Stimulated activated naive B cell treated with anti-CD40 and anti-IgM and Interleukin-4, amounts not matched to agents 10 μg/mL and 1 μg/mL and 100 μg/mL, for 72 hours (primary cell): ENCODE measurements around the gene MIER1.
"Not testable (repeated sequence)": the region's sequence is repeated elsewhere in the genome, so short reads cannot be mapped to it uniquely, and the experiment has no call there.

Source experiments
- ATAC-seq, 2 donors: fragments of 150-1000 bp; cut with Tn5 transposase; replicated peaks; 2 replicates each; pipeline ENCODE4 v1.10.0; 2021; ENCODE audit warnings: moderate library complexity in 1 of 2
- DNase-seq: peaks from one replicate; pipeline ENCODE4 v3.0.0; 2021
- H3K27ac Mint-ChIP-seq: one replicate; pipeline ENCODE4 v1.8.0; 2022; ENCODE audit warnings: mild to moderate bottlenecking, mixed read lengths
- H3K27me3 Mint-ChIP-seq, 2 donors: one replicate each; pipeline ENCODE4 v1.8.0; 2022; ENCODE audit warnings: mixed read lengths in 2 of 2
- H3K36me3 Mint-ChIP-seq, 2 donors: one replicate each; pipeline ENCODE4 v1.8.0; 2022; ENCODE audit warnings: mixed read lengths in 2 of 2, mild to moderate bottlenecking in 1 of 2
- H3K4me1 Mint-ChIP-seq, 2 donors: one replicate each; pipeline ENCODE4 v1.8.0; 2022; ENCODE audit warnings: mixed read lengths in 2 of 2, mild to moderate bottlenecking in 1 of 2
- H3K4me3 Mint-ChIP-seq, 2 donors: one replicate each; pipeline ENCODE4 v1.8.0; 2022; ENCODE audit warnings: mild to moderate bottlenecking in 2 of 2, mixed read lengths in 2 of 2, moderate library complexity in 1 of 2
- H3K9me3 Mint-ChIP-seq, 2 donors: one replicate each; pipeline ENCODE4 v1.8.0; 2022; ENCODE audit warnings: mixed read lengths in 2 of 2, mild to moderate bottlenecking in 1 of 2

Gene MIER1

GRCh38 chr1:66951513-66951912, 26.7 kb downstream of the MIER1 start:
- peaks cover 7 to 18% of the 10 kb centered on the region in 2 donors for H3K4me1 Mint-ChIP-seq
- peaks cover 25 to 38% of the 10 kb centered on the region in 2 donors for H3K36me3 Mint-ChIP-seq
- no peaks in the 10 kb centered on the region for H3K27me3 Mint-ChIP-seq
- ATAC-seq (no peak), DNase-seq (no peak)
- H3K9me3 Mint-ChIP-seq, result no peaks in the 10 kb centered on the region
- no peak overlapping the region for H3K4me3 Mint-ChIP-seq
- no peak overlapping the region for H3K27ac Mint-ChIP-seq

GRCh38 chr1:66954208-66954607, 29.4 kb downstream of the MIER1 start:
- no peaks in the 10 kb centered on the region for H3K27me3 Mint-ChIP-seq
- peaks cover 27 to 40% of the 10 kb centered on the region in 2 donors for H3K36me3 Mint-ChIP-seq
- H3K27ac Mint-ChIP-seq, result no peak overlapping the region
- H3K4me1 Mint-ChIP-seq, result peaks cover 3 to 13% of the 10 kb centered on the region in 2 donors
- no peaks in the 10 kb centered on the region for H3K9me3 Mint-ChIP-seq
- H3K4me3 Mint-ChIP-seq, result no peak overlapping the region
- DNase-seq (no peak), ATAC-seq (no peak)

- Mint-ChIP-seq H3K4me1 (peaks cover 3 to 8% of the 10 kb centered on the region in 2 donors), H3K9me3 (no peaks in the 10 kb centered on the region), H3K27me3 (no peaks in the 10 kb centered on the region), H3K27ac (no peak overlapping the region), H3K36me3 (peaks cover 17 to 48% of the 10 kb centered on the region in 2 donors), H3K4me3 (no peak overlapping the region)
- ATAC-seq, result no peak
- DNase-seq, result no peak
These were observed 33.1 kb downstream of the MIER1 start for GRCh38 chr1:66957938-66958337.

- H3K4me3 Mint-ChIP-seq, H3K27me3 Mint-ChIP-seq, DNase-seq, H3K9me3 Mint-ChIP-seq, H3K27ac Mint-ChIP-seq, H3K4me1 Mint-ChIP-seq, ATAC-seq: not testable (repeated sequence)
- peaks cover 35 to 49% of the 10 kb centered on the region in 2 donors for H3K36me3 Mint-ChIP-seq
These were observed 41.5 kb downstream of the MIER1 start for GRCh38 chr1:66966188-66966873.

GRCh38 chr1:66968574-66968973, 43.8 kb downstream of the MIER1 start:
- Mint-ChIP-seq H3K27ac (no peak overlapping the region), H3K36me3 (peaks cover 39 to 47% of the 10 kb centered on the region in 2 donors), H3K4me3 (no peak overlapping the region), H3K9me3 (peaks cover 5 to 8% of the 10 kb centered on the region in 2 donors), H3K4me1 (peaks cover 2 to 4% of the 10 kb centered on the region in 2 donors), H3K27me3 (no peaks in the 10 kb centered on the region)
- ATAC-seq (no peak), DNase-seq (no peak)

GRCh38 chr1:66978201-66978600, 53.4 kb downstream of the MIER1 start:
- peaks cover 22 to 26% of the 10 kb centered on the region in 2 donors for H3K36me3 Mint-ChIP-seq
- no peaks in the 10 kb centered on the region for H3K9me3 Mint-ChIP-seq
- no peak for DNase-seq
- H3K27ac Mint-ChIP-seq, result no peak overlapping the region
- H3K4me1 Mint-ChIP-seq, result peaks cover 4 to 12% of the 10 kb centered on the region in 2 donors
- no peak overlapping the region for H3K4me3 Mint-ChIP-seq
- no peak for ATAC-seq
- no peaks in the 10 kb centered on the region for H3K27me3 Mint-ChIP-seq

GRCh38 chr1:66979621-66980020, 54.8 kb downstream of the MIER1 start:
- Mint-ChIP-seq H3K4me1 (peaks cover 9 to 23% of the 10 kb centered on the region in 2 donors), H3K36me3 (peaks cover 28 to 34% of the 10 kb centered on the region in 2 donors)
- not testable (repeated sequence) for H3K27ac Mint-ChIP-seq, H3K9me3 Mint-ChIP-seq, ATAC-seq, DNase-seq, H3K27me3 Mint-ChIP-seq, H3K4me3 Mint-ChIP-seq

GRCh38 chr1:66980745-66981367, 56.1 kb downstream of the MIER1 start:
- peaks cover 9 to 26% of the 10 kb centered on the region in 2 donors for H3K4me1 Mint-ChIP-seq
- H3K36me3 Mint-ChIP-seq, result peaks cover 23 to 26% of the 10 kb centered on the region in 2 donors
- H3K4me3 Mint-ChIP-seq, result no peak overlapping the region
- H3K27me3 Mint-ChIP-seq, result no peaks in the 10 kb centered on the region
- no peak overlapping the region for H3K27ac Mint-ChIP-seq
- H3K9me3 Mint-ChIP-seq, result no peaks in the 10 kb centered on the region
- DNase-seq (no peak), ATAC-seq (no peak)

- H3K4me1 Mint-ChIP-seq, result peaks cover 9 to 26% of the 10 kb centered on the region in 2 donors
- H3K27me3 Mint-ChIP-seq, result no peaks in the 10 kb centered on the region
- H3K9me3 Mint-ChIP-seq, result no peaks in the 10 kb centered on the region
- no peak overlapping the region for H3K27ac Mint-ChIP-seq
- no peak for DNase-seq
- peak in 1 of 2 donors; percentile 51 for ATAC-seq
- no peak overlapping the region for H3K4me3 Mint-ChIP-seq
- peaks cover 23 to 26% of the 10 kb centered on the region in 2 donors for H3K36me3 Mint-ChIP-seq
These were observed 56.9 kb downstream of the MIER1 start for GRCh38 chr1:66981679-66982078.

- peaks cover 9 to 26% of the 10 kb centered on the region in 2 donors for H3K4me1 Mint-ChIP-seq
- DNase-seq (no peak), ATAC-seq (peak in 1 of 2 donors; percentile 41)
- H3K4me3 Mint-ChIP-seq, result no peak overlapping the region
- no peaks in the 10 kb centered on the region for H3K27me3 Mint-ChIP-seq
- peaks cover 20 to 28% of the 10 kb centered on the region in 2 donors for H3K36me3 Mint-ChIP-seq
- H3K9me3 Mint-ChIP-seq, result no peaks in the 10 kb centered on the region
- peak overlapping the region; percentile 25 for H3K27ac Mint-ChIP-seq
These were observed 57.9 kb downstream of the MIER1 start for GRCh38 chr1:66982561-66983260.

GRCh38 chr1:66984491-66984890, 59.7 kb downstream of the MIER1 start:
- peaks cover 9 to 26% of the 10 kb centered on the region in 2 donors for H3K4me1 Mint-ChIP-seq
- H3K27ac Mint-ChIP-seq, result peak overlapping the region; percentile 33
- ATAC-seq (peak; percentile 91 to 96), DNase-seq (no peak)
- no peaks in the 10 kb centered on the region for H3K27me3 Mint-ChIP-seq
- H3K9me3 Mint-ChIP-seq, result no peaks in the 10 kb centered on the region
- H3K36me3 Mint-ChIP-seq, result peaks cover 25 to 31% of the 10 kb centered on the region in 2 donors
- peak overlapping the region in 1 of 2 donors; percentile 7 for H3K4me3 Mint-ChIP-seq

GRCh38 chr1:66985835-66986234, 61.0 kb downstream of the MIER1 start:
- Mint-ChIP-seq H3K4me1 (peaks cover 9 to 25% of the 10 kb centered on the region in 2 donors), H3K27me3 (no peaks in the 10 kb centered on the region), H3K36me3 (peaks cover 25 to 33% of the 10 kb centered on the region in 2 donors), H3K4me3 (no peak overlapping the region), H3K27ac (no peak overlapping the region), H3K9me3 (no peaks in the 10 kb centered on the region)
- no peak for DNase-seq
- no peak for ATAC-seq

GRCh38 chr1:66993076-66993475, 68.3 kb downstream of the MIER1 start:
- no peak overlapping the region for H3K27ac Mint-ChIP-seq
- ATAC-seq (no peak), DNase-seq (no peak)
- H3K4me1 Mint-ChIP-seq, result peaks cover 4 to 9% of the 10 kb centered on the region in 2 donors
- no peaks in the 10 kb centered on the region for H3K27me3 Mint-ChIP-seq
- H3K36me3 Mint-ChIP-seq, result peaks cover 11 to 25% of the 10 kb centered on the region in 2 donors
- H3K9me3 Mint-ChIP-seq, result no peaks in the 10 kb centered on the region
- H3K4me3 Mint-ChIP-seq, result no peak overlapping the region

GRCh38 chr1:66996018-66996682, 71.4 kb downstream of the MIER1 start:
- peak; percentile 83 to 84 for ATAC-seq
- no peak overlapping the region for H3K4me3 Mint-ChIP-seq

More at GRCh38 chr1:66996018-66996682, 71.4 kb downstream of the MIER1 start:
- H3K9me3 Mint-ChIP-seq, result no peaks in the 10 kb centered on the region
- peaks cover 4 to 9% of the 10 kb centered on the region in 2 donors for H3K4me1 Mint-ChIP-seq
- peaks cover 2 to 4% of the 10 kb centered on the region in 2 donors for H3K36me3 Mint-ChIP-seq
- peak; percentile 55 for DNase-seq
- H3K27me3 Mint-ChIP-seq, result no peaks in the 10 kb centered on the region
- peak overlapping the region; percentile 1 for H3K27ac Mint-ChIP-seq
